HG03342 (cell line): ENCODE results near the gene C2CD2.

Experiments
- ATAC-seq: cut with Tn5 transposase; IDR thresholded peaks from one replicate; pipeline ENCODE4 v1.9.1; 2021; ENCODE audit warnings: mild to moderate bottlenecking, moderate library complexity; ENCODE audit not compliant: unreplicated experiment

The C2CD2 gene

DNA sequence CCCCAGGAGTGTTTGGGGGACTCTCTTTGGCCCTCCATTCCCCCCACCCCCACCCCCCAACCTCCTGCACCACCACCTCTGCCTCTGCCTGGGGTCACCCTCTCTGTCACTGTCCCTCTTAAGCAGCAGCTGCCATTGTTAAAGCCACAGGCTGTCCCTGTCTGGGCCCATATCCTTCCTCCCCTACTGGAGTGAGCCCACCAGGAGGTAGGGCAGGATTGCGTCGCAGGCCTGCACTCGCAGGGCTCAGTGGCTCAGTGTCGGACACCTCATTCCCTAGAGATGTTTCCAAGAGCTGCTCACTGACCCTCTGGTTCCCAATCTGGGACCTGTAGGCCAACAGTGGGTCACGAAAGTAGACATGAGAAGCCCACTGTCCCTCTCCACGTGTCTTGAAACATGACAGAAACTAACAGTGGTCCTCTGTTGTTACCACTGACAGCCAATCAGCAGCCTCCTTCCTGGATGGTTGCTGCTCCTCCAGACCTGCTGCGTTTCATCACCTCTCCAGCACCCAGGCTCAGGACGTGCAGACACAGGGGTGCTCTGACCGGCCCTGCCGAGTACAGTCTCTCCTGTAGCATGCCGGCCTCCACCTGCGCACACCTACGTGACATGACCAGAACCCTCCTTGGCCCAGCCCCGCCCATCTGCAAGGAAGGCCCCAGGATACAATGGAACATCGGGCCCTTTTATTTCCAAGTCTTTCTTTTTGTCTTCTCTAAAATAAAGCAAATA, 82.4 kb downstream of the C2CD2 start:
- no peak for ATAC-seq

DNA sequence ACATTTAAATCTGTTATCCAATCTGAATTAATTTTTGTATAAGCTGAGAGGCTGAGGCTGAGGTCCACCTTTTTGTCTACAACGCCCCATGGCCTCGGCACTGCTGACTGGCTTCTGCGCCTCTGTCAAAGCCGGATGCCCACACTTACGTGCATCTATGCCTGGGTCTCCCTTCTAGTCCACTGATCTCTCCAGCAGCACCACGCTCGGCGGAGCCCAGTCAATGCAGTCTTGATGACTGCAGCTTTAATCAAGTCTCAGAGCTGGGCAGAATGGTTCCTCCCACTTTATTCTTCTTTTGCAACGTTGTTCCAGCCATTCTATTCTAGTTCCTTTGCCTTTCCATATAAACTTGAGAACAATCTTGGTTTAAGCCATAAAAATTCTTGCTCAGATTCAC, 84.0 kb downstream of the C2CD2 start:
- no peak for ATAC-seq

DNA sequence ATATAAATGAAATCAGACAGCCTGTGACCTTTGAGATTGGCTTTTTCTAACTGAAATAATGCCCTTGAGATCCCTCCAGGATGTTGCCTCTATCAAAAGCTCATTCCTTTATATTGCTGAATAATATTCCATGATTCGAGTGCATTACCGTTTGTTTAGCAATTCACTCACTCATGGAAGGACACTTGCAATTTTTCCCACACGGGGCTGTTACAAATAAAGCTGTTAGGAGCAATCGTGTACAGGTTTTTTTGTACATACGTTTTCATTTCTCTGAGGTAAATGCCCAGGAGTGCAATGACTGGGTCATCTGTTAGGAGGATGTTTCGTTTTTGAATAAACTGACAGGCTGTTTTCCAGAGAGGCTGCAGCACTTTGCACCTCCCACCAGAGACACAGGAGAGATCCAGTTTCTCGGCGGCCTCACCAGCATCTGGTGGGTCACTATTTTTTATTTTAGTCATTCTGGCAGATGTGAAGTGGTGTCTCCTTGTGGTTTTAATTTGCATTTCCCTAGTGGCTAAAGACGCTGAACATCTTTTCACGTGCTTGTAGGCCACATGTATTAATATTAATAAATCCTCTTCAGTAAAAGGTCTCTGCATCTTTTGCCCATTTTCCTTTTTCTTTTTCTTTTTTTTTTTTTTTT, 85.6 kb downstream of the C2CD2 start:
- peak; percentile 54 for ATAC-seq

DNA sequence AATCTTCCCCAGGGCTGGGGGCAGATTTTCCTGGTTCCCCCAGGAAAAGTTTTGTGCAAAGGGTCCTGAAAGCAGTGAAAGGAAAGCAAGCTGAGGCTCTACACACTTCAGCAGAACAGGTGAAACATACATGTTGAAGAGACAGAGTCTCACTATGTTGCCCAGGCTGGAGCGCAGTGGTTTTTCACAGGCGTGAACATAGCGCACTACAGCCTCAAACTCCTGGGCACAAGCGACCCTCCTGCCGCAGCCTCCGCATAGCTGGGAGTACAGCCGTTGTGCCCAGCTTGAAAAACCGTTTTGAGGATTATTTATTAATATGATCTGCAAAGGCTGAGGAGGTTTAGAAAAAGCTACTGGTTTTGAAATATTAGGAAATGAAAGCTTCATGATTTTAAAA, 86.5 kb downstream of the C2CD2 start:
- ATAC-seq, result no peak

DNA sequence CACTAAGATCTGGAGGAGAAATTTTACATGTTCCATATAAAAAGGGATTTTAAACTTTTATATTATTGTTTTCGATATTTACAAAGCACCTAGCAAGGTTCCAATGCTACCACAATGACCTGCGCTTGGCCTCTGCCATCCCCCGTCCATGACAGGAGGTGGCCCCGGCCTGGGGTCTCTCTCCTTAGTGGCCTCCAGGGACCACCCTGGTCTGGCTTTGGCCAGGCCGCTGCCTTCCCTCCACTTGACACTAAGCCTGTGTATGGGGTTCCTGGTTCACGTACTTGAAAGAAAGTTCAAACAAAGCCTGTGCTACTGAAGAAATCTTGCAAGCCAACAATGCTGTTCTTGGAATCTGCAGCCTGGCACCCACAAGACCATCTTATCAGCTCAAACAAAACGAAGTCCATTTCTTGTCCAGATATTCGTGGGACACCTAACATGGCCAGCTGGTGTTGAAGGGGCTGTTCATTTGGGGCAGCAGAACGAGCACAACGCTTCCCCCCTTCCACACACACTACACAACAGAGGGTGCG, 87.5 kb downstream of the C2CD2 start:
- ATAC-seq, result no peak

DNA sequence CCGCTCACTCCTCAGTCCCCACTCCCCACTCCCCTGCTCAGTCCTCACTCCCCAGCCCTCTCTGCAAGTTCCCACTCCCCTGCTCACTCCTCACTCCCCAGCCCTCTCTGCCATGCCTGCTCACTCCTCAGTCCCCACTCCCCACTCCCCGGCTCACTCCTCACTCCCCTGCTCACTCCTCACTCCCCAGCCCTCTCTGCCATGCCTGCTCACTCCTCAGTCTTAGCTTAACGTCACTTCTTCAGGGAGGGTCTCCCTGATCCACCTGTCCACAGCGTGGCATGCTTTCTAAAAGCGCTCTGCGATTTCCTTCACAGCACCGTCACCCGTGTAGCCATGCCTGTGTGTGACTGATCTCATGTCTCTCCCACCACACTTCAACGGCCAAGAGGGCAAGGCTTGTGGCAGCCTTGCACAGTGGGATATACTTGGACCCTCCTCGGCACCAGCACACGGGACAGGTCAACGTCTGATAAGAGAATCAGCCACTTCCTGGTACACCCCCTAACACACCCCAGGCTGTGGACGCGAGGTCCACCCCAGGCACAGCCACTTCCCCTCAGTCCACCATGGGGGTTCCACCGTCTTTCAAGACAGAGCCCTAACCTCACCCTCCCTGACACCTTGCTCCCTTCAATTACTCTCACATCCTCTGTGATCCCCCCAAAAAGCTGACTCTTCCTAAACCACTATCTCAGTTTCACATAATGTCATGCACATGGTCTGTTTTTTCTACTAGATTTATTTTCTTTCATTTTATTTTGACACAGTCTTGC, 88.6 kb downstream of the C2CD2 start:
- ATAC-seq, result no peak

DNA sequence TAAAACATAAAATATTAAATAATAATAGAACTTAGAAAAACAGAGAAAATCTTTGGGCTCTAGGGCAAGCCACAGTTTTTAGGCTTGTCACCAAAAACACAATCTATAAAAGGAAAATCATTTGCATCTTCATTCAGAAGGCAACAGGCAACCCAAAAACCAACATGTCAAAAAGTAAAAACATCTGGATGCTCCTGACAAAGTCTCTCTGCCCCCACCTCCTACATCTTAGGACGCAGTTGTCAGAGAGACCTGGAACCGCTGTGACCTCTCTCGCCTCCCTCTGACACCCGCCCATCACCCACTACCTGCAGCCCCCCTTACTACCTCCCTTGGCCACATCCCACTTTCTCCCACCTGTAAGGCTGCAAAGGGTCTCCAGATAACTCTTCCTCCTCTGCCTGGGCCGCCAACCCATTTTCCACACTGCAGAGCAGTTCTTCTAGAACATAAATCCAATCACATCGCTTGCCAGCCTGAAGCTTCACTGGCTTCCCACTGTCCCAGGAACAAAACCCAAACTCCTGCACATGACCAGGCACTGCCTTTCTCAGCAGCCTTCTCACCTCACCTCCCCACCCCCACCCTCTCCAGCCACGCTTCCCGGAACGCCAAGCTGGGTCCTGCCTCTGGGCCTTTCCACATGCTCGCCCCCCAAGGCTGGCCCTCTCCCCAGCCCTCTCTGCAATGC, 89.4 kb downstream of the C2CD2 start:
- ATAC-seq, result no peak

DNA sequence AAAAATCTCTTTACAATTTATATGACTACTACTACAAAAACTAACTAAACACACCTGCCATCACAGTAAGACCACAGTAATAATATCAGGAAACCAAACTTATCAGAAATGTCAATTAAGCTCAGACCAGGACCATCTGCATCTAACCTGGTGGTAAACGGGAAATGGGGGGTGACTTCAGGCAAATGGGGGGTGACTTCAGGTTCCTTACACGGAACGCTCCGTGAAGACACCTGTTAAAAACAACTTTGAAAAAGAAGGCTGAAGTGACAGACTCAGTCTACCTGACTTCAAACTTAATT, 90.4 kb downstream of the C2CD2 start:
- ATAC-seq, result no peak

DNA sequence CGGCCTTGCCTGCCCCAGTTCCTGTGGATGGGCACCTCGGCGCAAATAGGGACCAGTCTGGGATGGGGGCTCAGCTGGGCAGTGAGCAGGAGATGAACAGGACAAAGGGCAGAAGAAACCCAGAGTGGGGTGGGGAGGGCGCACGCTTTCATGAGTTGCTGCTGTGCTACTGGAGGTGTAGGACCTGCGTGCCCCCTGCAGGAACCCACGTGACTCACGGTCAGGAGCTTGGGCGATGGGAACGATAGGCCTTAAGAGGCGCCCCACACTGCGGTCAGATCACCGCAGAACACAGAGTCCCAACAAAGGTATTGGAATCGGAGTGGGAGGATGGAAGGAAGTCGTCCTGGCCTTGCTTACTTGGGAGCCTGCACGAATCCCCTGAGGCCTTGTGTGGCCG, 91.8 kb downstream of the C2CD2 start:
- no peak for ATAC-seq

DNA sequence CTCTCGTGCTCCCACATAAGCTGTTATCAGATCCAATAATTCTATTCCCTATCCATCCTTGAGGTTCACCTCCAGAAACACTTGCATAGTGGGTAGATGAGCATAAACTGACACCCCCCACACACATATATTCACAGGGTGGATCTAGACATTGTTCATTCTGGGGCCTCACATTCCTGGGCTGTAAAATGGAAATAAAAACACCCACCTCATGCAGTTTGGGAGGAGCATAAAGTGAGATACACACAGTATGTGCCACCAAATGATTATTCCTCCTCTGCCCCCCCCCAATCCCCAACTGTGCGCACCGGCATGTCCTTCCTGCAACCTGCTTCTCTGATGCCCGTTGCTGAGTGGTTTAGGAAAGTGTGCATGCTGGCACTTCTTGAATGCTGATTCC, 92.6 kb downstream of the C2CD2 start:
- no peak for ATAC-seq

DNA sequence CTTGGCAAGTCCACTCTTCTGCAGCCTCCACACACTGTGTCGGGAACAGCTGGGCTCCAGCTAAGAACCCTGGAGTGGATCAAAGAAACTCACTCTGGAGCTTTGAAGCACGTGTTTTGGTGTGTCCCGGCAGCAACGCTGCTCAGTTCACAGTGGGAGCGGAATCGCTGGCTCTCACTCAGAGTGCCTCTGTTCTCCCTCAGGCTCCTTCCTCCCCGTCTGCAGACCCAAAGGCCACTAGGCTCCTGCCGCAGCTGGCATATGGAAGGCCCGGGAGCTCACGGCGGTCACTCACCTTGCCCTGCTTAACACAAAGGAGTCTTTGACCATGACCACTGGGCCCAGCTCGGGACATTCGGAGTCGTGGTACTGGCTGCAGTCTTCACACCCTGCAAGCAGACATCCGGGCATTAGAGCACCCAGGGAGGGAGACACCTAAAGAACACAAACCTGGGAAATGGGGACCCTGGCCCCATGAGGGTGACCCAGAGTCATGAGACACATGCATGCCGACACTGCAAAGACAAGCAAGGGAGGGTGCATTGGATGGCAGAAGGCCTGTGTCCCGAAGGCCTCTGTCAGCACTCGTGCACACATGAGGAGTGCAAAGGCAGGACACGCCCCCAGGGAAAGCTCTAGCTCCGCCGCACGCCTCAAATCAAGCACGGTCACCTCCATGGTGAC, 94.4 kb downstream of the C2CD2 start:
- no peak for ATAC-seq

DNA sequence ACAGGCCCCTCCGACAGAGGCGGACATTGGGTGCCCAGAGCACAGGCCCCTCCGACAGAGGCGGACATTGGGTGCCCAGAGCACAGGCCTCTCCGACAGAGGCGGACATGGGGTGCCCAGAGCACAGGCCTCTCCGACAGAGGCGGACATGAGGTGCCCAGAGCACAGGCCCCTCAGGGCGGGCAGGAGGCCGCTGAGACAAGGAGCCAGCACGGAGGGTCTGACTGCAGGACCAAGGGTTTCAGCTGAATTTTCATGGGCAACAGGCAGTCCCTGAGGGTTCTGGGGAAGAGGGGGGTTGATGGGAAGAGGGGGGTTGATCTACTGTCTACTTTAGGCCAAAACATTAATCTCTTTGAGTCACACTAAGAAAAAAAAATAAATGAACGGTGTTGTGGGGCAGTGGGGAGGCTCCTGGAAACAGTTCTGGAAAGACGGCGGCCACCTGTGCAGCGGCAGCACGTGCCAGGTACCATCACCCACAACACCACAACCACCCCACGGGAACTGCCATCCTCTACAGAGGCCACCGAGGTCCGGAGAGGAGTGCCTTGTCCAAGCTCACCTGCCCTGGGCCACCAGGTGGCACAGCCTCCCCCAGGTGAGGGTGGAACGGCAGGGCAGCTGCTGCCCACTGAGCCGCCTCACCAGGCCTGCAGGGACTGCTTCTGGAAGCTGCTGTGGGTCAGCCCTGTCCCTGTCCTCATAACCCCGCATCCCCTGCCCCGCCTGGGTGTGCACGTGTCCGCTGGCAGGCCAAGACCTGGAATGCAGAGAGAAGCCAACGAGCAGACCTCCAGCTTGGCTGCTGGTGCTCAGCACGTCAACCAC, 95.1 kb downstream of the C2CD2 start:
- ATAC-seq, result no peak

DNA sequence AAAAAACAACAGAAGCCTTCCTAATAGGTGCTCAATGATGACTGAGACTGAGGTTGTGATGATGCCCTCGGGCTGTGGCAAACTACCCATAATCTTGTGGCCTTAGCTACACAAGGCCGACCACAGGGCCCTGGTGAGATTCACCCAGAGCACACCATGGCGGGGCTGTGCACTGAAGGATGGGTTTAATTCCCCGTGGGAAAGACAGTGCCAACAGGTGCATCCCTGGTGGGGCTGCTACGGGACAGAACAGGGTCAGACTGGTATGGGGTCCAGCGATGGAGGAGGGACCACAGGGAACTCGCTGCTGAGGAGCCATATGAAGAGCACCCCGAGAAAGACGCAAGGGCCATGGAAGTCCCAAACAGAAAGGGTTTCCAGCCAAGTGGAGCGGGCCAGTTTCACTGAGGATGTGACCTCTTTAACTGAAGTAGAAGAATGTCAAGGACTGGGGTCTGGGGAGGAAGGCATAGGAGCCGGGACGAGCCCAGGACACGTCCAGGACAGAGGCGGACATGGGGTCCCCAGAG, 96.0 kb downstream of the C2CD2 start:
- ATAC-seq, result no peak

DNA sequence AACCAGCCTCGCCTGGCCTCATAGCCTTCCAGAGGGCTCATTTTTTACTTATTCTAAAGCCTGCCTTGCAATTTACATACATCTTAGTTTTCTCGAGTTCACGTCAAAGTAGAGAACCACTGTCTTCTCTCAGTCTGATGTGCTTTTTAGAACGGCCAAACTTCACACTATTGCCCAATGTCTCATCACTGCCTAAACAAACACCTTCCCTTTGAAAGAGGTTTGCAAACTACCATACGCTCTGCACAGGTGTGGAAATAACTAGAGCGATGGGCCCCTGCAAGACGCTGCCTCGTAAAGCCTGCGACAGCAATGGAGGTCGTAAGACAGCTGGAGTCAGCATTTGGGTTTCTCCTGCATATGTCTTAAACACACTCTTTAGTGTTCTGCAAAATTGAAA, 97.2 kb downstream of the C2CD2 start:
- ATAC-seq, result no peak

DNA sequence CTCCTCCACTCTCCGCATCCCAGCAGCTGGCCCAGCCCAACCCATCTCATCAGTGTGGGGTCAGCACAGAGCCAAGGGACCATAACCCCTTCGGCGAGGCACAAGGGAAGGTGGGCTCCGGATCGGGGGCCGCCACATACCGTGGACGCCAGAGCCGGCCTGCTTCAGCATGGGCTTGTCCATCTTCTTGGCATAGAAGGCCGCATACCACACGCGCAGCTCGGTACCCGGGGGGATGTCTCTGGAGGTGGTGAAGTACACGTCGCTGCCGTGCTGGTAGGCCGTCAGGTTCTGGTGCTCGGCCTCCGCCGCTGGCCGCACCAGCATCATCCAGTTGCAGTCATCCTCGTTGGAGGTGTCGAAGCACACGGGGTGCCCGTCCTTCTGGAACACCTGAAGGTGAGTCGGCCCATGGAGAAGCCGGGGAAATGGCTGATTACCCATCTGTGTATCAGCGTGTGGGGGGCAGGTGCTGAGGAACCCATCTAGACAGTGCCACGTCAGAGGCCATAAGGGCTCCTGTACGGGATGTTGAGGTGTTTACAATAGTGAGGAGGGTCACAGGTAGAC, 99.3 kb downstream of the C2CD2 start:
- no peak for ATAC-seq

DNA sequence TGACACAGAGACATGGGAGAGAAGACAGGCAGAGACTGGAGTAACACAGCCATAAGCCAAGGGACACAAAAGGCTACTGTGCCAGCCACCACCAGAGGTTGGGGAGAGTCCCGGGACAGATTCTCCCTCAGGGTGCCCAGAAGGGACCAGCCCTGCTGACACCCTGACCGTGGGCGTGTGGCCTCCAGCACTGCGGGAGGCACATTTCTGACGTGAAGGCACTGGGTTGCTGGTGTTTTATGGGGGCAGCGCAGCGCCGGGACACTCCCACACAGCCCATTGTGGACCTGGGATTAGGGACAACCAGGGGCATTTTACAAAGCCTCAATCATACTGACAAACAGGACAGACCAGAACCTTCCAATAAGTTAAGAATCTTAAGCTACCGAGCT, 100.9 kb downstream of the C2CD2 start:
- no peak for ATAC-seq

DNA sequence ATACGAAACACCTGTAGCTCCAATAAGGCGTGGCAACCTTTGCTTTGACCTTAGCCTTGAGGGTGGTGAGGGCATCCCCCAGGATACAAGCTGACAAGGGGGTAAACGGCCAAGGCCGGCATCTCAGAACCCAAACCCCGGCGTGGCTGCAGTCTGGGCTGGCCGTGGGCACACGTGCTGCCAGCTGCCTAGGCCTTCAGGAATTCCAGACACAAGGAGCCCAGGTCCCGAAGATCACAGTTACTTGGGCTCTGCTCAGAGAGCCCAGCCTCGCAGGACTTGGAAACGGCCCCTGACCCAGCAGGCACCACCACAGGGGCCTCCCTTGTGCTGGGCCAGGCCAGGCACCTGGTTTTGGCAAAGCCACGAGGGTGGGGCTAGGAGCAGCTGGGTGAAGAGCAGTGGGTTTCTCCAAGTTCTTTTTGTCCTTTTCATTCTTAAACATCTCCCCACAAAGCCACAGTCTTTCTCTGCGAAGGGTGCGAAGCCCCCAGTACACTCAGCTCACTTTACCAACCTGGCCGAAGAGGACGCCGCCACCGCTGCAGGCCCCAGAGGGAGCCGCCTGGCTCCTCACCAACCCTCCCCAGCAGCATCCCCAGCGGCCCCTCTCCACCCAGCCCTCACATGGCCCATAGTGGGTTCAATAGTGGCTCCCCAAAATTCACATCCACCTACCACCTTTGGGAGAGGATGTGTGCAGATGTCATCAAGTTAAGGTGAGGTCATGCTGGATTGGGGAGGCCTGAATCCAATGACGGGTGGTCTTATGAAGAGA, 101.5 kb downstream of the C2CD2 start:
- no peak for ATAC-seq

DNA sequence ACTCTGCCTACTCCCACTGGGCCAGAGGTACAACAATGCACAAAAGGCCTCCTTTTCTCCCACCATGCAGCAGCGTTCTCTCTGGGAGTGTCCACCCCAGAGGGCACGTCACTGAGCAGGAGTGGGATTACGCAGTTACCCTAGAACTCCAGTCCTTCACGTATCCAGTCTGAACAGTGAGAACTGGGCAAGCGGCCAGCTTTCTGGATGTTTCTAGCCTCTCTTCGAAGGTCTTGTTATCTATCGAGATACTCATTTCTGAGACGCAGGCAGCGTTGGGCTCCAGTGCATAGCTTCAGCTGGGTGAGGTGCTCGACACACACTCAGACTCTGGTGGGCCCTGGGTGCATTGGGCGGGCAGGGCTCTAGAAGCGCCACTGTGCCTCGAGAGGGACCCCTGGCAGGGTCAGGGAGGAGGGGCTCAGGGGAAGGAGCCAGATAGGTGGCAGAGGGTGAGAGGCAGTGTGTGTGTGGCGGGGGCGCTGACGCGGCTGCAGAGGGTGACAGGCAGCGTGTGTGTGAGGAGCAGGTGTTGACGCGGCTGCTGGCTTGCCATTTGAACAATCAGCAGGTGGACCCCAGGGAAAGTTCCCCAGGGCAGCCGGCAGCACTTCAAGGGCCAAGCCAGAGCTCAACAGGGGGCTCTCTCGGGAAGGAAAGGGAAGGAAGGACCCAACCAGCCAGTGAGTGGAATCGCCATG, 102.6 kb downstream of the C2CD2 start:
- ATAC-seq, result no peak
